ENCODE results near the gene MLXIP.

GRCh38 chr12:122097584-122097926, 19.0 kb downstream of the MLXIP start:
- no peak for TF ChIP-seq POLR2AphosphoS5 (IDR thresholded peaks at IDR 0.05; ENCODE audit: low read depth, low read length)
- TF ChIP-seq, protein P1, sequence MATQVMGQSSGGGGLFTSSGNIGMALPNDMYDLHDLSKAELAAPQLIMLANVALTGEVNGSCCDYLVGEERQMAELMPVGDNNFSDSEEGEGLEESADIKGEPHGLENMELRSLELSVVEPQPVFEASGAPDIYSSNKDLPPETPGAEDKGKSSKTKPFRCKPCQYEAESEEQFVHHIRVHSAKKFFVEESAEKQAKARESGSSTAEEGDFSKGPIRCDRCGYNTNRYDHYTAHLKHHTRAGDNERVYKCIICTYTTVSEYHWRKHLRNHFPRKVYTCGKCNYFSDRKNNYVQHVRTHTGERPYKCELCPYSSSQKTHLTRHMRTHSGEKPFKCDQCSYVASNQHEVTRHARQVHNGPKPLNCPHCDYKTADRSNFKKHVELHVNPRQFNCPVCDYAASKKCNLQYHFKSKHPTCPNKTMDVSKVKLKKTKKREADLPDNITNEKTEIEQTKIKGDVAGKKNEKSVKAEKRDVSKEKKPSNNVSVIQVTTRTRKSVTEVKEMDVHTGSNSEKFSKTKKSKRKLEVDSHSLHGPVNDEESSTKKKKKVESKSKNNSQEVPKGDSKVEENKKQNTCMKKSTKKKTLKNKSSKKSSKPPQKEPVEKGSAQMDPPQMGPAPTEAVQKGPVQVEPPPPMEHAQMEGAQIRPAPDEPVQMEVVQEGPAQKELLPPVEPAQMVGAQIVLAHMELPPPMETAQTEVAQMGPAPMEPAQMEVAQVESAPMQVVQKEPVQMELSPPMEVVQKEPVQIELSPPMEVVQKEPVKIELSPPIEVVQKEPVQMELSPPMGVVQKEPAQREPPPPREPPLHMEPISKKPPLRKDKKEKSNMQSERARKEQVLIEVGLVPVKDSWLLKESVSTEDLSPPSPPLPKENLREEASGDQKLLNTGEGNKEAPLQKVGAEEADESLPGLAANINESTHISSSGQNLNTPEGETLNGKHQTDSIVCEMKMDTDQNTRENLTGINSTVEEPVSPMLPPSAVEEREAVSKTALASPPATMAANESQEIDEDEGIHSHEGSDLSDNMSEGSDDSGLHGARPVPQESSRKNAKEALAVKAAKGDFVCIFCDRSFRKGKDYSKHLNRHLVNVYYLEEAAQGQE (IDR thresholded peaks at IDR 0.05; ENCODE audit: insufficient read depth in 1 of 2, low read depth in 2 of 2, low read length in 2 of 2) = no peak
- no peak for TF ChIP-seq SIN3A (IDR thresholded peaks at IDR 0.05; ENCODE audit: borderline replicate concordance, insufficient read depth, low read length)
- no peak for TF ChIP-seq TAF1 (IDR thresholded peaks at IDR 0.05; ENCODE audit: borderline replicate concordance, insufficient read depth, low read length)

Data from PFSK-1 (cell line).